Stimulated activated CD4-positive, alpha-beta T cell treated with anti-CD3 and anti-CD28 coated beads, Interleukin-4, amount 100 ng/mL, for 4 hours (primary cell): ENCODE measurements around the gene DOCK2.
"Not testable (repeated sequence)": the region's sequence is repeated elsewhere in the genome, so short reads cannot be mapped to it uniquely, and the experiment has no call there.

Experiments used
- DNase-seq, 2 experiments: peaks; one replicate each; pipeline ENCODE4 v3.0.0-alpha.2; 2020

DOCK2 gene

GRCh38 chr5:169637085-169637548 is at the start of gene DOCK2:
Gene DOCK2, plus strand, starts transcription at chr5:169637275. Its CDS starts 52 bp downstream, at chr5:169637327.
- DNase-seq: peak; percentile 65

- DNase-seq: no peak
These were observed 46.5 kb upstream of the DOCK2 start for GRCh38 chr5:169590602-169591001.

GRCh38 chr5:169591636-169592035 is 45.4 kb upstream of the DOCK2 start:
- DNase-seq: no peak

- no peak for DNase-seq
These were observed 44.0 kb upstream of the DOCK2 start for GRCh38 chr5:169592937-169593650.

- DNase-seq: no peak
These were observed 41.8 kb upstream of the DOCK2 start for GRCh38 chr5:169595172-169595820.

GRCh38 chr5:169599451-169599850 is 37.6 kb upstream of the DOCK2 start:
- no peak for DNase-seq

GRCh38 chr5:169602535-169602934 is 34.5 kb upstream of the DOCK2 start:
- no peak for DNase-seq

GRCh38 chr5:169606279-169606678 is 30.8 kb upstream of the DOCK2 start:
- no peak for DNase-seq

- DNase-seq: no peak
These were observed 29.2 kb upstream of the DOCK2 start for GRCh38 chr5:169607882-169608281.

- DNase-seq: no peak
These were observed 27.4 kb upstream of the DOCK2 start for GRCh38 chr5:169609716-169610115.

- DNase-seq: no peak
These were observed 26.5 kb upstream of the DOCK2 start for GRCh38 chr5:169610606-169611005.

- DNase-seq: no peak
These were observed 21.5 kb upstream of the DOCK2 start for GRCh38 chr5:169615561-169615960.

GRCh38 chr5:169624307-169624706 is 12.8 kb upstream of the DOCK2 start:
- not testable (repeated sequence) for DNase-seq

GRCh38 chr5:169626779-169627178 is 10.3 kb upstream of the DOCK2 start:
- no peak for DNase-seq

- DNase-seq: no peak
These were observed 9.5 kb upstream of the DOCK2 start for GRCh38 chr5:169627551-169627950.

GRCh38 chr5:169628892-169629291 is 8.2 kb upstream of the DOCK2 start:
- DNase-seq: no peak

GRCh38 chr5:169629847-169630548 is 7.1 kb upstream of the DOCK2 start:
- DNase-seq: no peak

- DNase-seq: no peak
These were observed 5.7 kb upstream of the DOCK2 start for GRCh38 chr5:169631360-169631759.

GRCh38 chr5:169632946-169633345 is 4.1 kb upstream of the DOCK2 start:
- no peak for DNase-seq

GRCh38 chr5:169634606-169635005 is 2.5 kb upstream of the DOCK2 start:
- DNase-seq: no peak

- no peak for DNase-seq
These were observed 1.1 kb upstream of the DOCK2 start for GRCh38 chr5:169635936-169636335.

- no peak for DNase-seq
These were observed 494 bp upstream of the DOCK2 start for GRCh38 chr5:169636477-169637084.

- peak; percentile 59 to 71 for DNase-seq
These were observed 560 bp downstream of the DOCK2 start for GRCh38 chr5:169637549-169638121.
